ENCODE measurements around the gene MPST.

The MPST gene

DNA sequence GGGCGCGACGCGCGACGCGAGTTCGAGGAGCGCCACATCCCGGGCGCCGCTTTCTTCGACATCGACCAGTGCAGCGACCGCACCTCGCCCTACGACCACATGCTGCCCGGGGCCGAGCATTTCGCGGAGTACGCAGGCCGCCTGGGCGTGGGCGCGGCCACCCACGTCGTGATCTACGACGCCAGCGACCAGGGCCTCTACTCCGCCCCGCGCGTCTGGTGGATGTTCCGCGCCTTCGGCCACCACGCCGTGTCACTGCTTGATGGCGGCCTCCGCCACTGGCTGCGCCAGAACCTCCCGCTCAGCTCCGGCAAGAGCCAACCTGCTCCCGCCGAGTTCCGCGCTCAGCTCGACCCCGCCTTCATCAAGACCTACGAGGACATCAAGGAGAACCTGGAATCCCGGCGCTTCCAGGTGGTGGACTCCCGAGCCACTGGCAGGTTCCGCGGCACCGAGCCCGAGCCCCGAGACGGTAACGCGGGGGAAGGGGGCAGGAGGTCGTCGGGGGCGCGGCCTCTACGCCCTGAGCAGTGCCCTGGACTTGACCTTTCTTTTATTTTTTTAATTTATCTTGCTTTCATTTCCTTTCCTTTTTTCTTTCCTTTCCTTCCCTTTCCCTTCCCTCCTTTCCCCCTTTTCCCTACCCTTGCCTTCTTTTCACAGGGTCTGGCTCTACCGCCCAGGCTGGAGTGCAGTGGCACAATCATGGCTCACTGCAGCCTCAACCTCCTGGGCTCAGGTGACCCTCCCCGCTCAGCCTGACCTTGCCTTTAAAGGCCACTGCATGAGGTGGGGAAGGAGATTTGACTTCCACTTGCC, 5.0 kb downstream of the MPST start:
- no peak for DNase-seq

DNA sequence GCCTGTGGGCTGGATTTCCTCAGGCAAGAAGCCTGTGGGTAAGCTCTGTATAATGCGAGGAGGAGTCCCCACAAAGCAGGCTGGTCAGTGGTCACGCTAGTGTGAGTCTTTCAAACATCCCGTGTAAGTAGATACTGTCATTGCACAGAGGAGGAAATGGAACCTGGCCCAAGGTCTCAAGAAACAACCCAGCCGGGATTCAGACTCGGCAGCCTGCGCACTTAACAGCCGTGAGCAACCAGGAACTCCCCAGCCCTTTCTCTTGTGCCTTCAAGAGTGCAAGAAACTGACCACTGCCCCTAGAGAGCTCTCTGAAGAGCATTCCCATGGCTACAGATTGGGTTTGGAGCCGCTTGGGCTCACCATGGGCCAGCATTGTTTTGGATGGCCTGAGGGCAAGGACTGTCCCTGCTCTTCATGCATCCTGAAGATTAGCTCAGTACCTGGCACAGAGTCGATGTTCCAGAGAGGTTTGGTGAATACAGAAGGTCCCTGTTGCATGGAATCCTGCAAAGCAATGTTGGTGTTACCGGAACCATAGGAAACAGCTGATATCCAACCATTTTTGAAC, 6.0 kb downstream of the MPST start:
- DNase-seq: no peak

DNA sequence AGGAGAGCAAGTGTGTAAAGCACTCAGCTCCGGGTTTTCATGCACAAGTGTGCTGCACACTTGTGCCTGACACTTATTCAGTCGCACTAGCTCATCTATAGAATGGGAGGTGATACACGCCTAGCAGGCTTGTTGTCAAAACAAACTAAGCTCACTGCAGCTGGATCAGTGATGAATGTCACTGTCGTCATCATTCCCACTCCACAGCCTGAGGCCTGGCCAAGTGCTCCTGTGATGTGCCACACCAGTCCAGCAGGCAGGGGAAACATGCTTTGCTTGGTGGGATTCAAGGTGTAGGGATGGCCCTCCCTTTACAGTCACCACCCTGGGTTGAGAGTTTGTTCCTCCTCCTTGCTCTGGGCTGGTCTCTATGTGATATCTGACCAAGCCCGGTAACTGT, 6.8 kb downstream of the MPST start:
- DNase-seq: no peak

DNA sequence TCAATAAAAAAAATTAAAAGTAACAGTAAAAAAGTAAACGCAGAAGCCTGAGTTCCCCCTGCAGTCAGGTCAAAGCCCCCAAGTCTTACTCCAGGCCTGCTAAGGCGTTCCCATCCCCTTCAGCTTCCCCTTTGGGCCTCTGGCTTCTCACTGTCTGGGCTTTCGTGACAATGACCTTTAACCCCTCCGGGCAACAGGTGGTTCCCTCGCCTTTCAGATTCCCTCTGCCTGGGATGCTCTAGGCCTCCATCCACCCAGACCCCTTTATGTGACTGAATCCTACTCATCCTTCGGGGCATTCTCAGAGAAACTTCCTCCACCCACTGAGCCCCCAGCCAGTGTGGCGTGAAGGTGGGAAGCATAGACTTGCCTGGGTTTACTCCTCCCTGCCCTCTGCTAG, 8.0 kb downstream of the MPST start:
- DNase-seq: no peak

DNA sequence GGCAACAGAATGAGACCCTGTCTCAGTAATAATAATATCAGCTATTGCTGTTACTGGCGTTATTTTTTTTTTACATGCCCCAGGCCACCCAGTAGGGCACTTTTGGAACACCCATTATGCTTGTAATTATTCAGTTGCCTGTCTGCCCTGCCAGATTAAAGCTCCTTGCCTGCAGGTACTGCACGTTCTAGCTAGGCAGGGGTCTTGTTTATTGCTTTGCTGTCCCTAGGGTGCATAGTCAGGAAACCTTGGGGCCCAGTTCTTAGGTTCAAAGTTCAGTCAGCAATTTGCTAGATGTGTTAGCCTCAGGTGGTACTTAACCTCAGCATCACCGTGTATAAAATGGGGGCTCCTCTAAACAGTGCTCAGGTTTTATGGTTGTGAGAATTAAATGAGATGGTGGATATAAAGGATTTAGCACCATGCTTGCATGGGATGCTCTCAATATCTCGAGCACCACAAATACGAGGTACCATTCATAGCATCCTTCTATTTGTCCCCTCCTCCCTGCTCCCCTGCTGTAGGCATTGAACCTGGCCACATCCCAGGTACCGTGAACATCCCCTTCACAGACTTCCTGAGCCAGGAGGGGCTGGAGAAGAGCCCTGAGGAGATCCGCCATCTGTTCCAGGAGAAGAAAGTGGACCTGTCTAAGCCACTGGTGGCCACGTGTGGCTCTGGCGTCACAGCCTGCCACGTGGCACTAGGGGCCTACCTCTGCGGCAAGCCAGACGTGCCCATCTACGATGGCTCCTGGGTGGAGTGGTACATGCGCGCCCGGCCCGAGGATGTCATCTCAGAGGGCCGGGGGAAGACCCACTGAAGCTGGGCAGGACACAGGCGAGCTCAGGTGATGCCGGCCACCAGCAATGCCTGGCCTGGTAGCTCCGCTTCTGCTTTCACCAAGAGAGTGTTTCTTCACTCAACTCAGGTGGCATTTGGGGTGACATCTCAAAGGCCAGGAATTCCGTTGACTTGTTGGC, 9.4 kb downstream of the MPST start:
- DNase-seq: no peak

DNA sequence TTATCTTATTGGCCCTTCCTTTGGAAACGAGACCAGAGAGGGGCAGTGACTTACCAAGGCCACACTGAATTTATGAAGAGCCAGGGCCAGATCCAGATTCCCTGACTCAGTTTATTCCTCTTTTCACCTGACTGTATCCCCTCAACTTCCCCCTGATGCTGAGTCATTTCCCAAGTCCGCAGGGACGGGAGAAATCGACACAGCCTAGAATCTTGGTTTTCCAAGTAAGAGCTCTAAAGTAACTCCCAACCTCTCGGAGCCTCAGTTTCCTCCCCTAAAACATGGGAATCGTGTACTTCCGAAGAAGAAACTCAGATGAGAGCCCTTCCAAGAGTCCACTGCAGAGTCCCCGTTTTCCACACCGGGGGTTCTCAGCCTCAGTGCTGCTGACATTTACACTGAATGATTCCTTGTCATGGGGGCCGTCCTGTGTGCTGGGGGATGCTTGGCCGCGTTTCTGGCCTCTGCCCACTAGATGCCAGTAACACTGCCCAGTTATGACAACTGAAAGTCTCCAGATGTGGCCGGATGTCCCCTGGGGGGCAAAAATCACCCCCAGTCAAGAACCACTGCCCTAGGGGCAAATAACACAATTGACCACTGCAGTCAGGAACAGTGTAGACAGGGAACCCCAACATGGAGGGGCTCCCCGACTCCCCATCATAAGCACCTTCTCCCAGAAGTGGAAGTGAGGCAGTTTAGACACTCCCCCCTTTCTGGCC, 11.2 kb downstream of the MPST start:
- DNase-seq: no peak

DNA sequence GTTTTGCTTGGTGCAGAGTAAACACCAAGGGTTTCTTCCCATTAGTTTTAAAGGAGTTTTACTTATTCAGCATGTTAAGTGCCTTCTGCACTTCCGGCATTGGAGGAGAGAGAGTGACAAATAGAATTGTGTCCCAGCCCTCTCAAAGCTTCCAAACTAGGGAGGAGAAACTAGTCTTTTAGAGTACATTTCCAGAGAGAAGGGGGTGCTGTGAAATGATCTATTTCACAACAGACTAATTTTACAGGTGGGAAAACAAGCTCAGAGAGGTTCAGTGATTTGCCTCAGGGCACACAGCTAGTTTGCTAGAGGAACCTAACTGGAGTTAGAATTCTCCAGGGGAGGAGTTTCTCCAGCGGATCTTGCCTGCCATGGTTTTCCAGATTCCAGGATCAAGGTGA, 12.6 kb downstream of the MPST start:
- no peak for DNase-seq

DNA sequence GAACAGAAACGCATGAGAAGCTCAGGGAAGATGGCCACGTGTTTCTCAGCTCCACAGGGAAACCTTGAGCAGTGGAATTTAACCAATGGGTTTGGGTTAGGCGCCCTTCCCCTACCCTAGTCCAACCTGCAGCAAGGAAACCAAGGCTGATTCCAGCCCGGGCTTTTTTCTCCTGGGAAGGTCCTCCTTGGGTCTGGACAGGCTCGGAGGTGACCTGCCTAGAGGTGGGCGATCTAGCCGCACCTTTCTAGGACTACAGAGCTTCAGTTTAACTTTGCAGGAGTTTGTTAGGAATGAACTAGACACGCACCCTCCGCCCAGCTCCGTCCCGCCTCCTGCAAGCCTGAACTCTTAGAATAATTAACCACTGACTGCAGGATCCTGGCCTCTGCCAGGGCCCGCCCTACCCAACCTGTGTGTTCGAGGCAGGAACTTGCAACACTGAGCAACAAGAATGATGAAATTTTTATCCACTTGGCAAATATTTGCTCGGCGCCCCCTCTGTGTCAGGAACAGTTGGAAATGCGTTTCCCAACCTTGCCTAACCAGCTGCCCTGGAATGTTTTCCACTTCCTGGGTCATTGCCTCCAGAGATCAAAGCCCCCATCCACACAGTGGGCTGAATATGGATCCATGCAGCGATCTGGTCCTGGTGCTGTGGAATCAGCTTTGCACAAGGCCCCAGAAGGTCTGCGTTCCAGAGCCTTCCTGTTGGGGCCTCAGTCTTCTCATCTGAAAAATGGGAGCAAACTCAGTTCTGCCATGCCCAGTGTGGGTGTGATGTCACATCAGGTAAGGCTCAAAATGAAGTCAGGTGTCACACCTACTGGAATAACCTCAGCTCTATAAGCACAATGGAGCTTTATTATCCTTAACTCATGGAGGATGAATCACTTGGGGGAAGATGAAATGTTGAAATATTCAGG, 13.3 kb downstream of the MPST start:
- DNase-seq: no peak

DNA sequence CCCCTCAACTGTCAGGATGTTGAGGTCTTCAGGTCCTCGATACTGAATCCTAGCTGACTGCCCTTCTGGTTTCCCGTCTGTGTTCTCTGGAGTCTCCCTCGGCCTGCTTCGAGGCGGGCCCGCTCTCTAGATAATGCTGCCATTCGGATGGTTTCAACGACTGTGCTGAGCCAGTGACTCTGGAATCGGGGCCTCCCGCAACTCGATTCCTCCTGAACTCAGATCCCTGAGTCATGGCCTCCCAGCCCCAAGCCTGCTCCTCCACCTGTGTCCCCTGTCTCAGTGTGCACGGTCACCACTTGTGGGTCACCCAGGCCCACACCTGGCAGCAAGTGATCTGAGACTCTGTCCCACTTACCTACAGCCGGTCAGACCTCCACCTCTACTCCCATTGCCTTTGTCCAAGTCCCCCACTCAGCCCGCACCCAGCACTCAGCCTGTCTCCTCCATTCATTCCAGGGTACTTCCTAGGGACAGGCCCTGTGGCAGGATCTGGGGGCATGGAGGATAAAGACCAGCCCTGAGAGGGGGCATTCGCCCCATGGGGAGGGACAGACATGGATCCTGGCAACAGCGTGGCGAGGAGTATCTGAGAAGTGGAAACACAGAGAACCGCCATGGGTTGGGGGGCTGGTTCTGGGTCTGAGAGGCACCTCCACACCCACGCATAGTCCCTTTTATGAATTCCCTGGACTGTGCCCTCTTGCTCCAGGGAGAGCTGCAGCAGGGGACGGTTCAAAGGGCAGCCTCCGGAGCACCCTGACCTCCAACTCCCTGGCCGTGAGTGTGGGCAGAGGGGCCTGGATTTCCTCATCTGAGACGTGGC, 14.3 kb downstream of the MPST start:
- DNase-seq: no peak

DNA sequence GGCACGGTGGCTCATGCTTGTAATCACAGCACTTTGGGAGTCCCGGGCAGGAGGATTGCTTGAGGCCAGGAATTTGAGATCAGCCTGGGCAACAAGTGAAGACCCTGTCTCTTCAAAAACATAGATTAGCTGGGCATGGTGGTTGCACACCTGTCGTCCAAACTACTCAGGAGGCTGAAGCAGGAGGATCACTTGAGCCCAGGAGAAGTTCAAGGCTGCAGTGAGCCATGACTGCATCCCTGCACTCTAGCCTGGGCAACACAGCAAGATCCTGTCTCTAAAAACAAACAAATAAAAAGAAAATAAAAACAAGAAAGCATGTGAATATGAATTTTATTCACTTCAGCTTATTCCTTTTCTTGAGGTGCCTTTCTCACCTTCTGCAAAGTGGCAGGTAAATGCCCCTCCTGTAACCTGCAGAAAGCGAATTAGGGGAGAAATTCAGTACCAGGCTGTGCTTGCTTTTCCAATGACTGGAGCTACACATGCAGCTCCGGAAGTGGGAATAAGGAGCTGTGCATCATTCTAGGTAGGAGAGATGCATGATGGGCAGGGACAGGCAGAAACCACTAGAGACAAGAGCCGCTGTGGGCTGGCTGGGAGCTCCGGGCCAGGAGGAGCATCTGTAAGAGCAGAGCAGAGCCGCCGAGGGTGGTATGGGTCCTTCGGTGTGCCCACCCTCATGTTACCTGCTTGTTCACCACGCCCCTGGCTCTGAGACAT, 17.3 kb downstream of the MPST start:
- DNase-seq: no peak

DNA sequence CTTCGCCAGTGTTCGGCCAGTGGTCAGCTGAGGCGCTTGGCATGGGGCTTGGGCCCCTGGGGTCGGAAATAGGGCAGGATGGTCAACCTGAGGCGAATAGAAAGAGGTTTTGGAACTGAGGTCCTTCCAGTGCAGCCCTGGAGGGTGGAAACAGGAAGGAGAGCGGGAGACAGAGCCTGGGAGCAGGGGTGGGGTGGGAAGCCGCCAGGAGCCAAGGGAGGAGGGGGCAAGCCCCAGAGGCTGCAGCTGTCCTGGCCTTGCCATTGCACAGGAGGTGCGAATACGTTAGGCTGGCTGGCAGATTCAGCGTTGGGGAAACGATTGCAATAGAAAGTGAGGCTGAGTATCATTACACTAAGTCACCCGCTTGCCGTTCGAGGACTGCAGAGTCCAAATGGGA, 18.1 kb downstream of the MPST start:
- no peak for DNase-seq

DNA sequence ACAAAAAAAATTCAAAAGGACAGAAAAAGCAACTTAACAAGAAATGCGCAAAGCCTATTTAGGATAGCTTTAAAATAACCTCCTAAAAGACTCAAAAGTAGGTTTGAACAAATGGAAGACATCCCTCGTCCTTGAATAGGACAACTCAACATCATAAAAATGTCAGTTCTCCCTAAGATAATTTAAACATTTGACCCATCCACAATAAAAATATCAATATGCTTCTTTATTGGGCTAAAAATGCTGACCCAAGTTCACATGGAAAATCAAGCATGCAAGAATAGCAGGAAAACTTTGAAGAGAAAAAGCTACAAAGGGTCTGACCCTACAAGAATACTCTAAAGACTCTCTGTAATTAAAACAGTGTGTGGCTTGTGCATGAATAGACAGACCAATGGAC, 19.9 kb downstream of the MPST start:
- no peak for DNase-seq

DNA sequence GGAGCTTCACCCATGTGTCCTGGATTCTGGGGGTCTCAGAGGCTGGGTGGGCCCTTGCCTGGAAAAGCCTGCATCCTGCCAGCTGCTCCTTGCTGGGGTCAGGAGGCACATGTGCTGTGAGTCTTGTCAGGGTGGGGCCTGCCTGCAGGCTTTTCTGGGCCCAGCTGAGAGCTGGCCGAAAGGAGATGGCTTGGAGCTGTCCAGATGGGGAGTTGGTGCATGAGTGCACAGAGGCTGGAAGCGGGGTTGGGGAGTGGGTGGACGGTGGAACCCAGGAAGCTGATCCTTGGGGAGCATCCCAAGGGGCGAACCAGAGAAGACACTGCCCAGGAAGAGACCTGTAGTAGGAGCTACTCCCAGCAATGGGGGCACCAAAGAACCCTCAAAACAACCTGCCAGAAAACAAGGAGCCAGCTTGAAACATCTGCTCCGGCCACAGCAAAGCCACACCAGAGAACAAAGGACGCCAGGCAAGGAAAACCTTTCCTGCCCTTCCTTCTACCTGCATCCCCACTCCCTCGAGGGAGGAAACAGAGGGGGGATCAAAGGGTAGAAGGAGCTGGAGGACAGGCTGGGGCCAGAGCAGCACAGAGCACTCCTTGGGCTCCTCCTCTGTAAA, 23.8 kb downstream of the MPST start:
- no peak for DNase-seq

DNA sequence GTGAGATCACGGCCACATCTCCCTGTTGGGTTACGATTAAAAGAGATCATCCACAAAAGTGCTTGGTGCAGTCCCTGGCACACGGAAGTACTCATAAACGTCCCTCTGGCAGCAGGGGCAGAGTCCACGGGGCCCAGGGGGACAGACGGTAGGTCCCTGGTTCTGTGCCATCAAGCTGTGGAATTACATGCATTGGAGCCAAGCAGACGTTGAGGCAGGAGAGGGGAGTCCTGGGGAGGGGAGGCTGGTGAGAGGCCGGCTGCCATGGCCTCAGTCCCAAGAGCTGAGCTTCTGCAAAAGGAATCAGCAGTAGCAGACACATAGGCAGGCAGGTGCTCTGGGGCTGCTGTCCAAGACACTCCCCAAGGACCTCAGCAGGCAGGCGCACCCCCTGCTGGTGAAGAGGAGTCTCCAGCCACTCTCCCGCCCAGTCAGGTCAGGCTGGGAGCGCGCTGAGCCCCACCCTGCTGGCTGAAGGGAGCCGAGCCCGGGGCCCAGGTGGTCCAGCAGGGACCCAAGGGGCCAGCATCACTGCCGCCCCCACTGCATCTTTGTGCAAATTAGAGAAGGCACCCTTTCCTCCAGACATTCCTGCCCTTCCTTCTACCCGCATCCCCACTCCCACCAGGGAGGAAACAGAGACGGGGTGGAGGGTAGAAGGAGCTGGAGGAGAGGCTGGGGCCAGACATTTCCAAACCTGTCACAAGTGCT, 24.4 kb downstream of the MPST start:
- DNase-seq: no peak

DNA sequence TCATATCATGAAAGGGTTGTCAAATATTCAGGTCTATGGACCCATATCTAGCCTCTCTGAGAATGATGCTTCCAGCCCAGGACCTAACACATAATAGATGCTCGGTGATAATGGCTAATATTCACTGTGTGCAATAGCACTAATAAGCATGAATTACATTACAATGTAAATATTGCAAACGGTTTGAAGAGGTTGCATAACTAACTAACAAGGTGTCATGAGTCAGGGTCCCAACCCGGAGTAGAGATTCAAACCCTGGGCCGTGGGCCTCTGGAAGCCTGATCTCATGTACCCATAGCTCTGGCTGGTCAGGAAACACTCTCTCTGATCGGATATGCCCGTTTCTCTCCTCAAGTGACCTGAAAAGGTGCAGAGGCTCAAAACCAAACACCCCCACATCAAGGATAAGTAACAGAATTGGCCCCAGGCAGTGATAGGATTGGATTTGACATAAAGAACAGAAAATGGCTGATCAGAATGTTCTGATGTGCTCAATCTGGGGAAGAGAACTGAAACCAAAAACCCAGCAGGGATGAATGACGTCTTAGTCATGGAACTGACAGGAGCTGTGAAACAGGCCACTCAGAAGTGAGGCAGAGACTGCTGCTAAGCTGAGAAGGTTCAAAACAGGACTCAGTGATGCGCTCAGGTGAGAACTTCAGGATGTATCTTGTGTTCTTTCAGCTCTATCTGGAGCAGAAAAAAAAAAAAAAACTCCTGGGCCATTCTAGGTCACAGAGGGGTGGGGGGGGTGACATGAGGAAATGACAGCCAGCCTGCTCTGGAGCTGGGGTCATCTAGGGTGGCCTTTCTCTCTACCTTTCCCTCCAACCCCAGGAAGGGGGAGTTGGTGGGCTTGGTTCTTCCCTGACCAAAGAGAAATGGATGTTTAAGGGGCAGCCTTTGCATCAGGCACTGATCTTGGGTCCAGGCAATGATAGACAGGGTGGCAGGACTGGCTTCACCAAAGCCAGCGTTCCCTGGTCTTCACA, 25.4 kb downstream of the MPST start:
- DNase-seq: no peak

DNA sequence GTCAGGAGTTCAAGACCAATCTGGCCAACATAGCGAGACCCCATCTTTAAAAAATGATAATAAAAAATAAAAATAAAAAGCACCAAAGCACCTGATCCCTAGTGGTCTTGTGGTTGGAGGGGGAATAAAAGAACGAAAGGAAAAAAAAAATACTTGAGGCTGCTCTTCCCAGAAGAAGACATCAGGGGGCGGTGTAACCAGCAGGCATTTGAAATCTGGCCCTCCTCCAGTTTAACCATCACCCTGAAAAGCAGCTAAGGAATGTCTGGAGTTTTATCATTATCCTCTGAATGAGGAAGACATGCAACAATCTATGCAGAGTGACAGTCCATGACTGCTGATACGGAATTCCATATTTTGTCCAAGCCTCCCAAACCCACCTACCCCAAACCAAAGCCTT, 26.4 kb downstream of the MPST start:
- DNase-seq: no peak

DNA sequence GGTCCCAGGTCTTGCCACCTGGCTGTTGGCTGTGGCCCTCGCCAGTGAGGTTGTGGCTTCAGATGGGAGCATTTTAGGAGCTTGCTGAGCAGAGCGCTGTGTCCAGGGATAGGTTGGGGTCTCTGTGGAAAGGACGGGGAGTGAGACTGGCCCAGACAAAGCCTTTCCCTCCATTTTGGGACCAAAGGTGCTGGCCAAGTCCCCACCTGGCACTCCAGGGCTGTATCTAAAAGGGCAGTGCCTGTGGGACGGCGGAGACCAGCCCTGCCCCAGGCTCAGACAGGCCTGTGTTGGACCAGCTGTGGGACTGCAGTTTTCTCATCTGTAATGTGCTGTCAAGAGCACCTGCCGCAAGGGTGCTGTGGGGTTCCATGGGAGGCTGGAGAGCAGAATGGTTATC, 27.0 kb downstream of the MPST start:
- DNase-seq: no peak

DNA sequence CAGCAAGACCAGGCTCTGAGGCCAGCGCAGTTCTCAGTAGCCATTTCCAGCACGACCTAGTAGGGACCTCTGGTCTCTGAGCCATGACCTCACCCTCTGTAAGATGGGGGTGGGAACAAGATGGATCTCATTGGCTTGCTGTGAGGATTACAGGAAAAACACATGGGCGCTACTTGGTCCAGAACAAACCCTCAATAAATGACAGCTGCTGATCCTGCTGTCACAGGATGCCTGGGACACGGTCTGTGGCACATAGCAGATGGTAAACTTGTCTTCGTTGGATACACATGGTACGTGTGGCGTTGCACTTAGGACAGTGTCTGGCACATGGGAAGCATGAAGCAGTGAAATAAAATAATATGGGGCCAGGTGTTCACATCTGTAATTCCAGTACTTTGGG, 27.5 kb downstream of the MPST start:
- DNase-seq: no peak
